Endothelial cell of umbilical vein (primary cell): ENCODE data around the gene DENND2C. TPM values are rescaled to one million over a fixed set of nuclear protein-coding genes. Genes with fewer than 3 reads are reported as not detected.

ENCODE experiments used
- BruUV-seq: library from RNA; stranded (reverse); fragments of 400-500 nt; replicated peaks from 2 replicates; lab custom pipeline; 2021; lab: Mats Ljungman, UMichigan
- CTCF ChIA-PET: fragments of 300-600, 350-600 bp; sonication (Branson Sonifier 250); formaldehyde crosslinking; loops from one replicate; lab custom pipeline; 2021; ENCODE audit warnings: antibody characterized with exemption, inconsistent platforms; lab: Charles Lee
- POLR2A ChIA-PET: fragments of 300-600, 350-600 bp; sonication (Branson Sonifier 250); formaldehyde crosslinking; loops from one replicate; lab custom pipeline; 2021; ENCODE audit warnings: antibody characterized with exemption, inconsistent platforms; lab: Charles Lee
- DNase-seq: peaks from one replicate; pipeline ENCODE4 v3.0.0-alpha.2; 2011; ENCODE audit warnings: low read depth, low spot score
- FAIRE-seq: peaks from 2 replicates; lab custom pipeline; 2011; peaks lifted over from hg19 to GRCh38; lab: Jason Lieb, UNC
- H2AFZ ChIP-seq: 2 replicates; pipeline ENCODE4 v1.6.0; 2012; ENCODE audit warnings: low read depth, low read length, control low read depth, inconsistent platforms
- H3K27ac ChIP-seq: 2 replicates; pipeline ENCODE4 v1.5.1; 2011; ENCODE audit warnings: low read depth, mild to moderate bottlenecking, control low read depth, low read length, moderate library complexity; ENCODE audit not compliant: insufficient read depth
- H3K27me3 ChIP-seq, 2 experiments: 2 replicates each; pipeline versions ENCODE4 v1.6.0 to v1.6.1; 2011; ENCODE audit warnings: low read length in 2 of 2, mixed read lengths in 1 of 2; ENCODE audit not compliant: control insufficient read depth in 2 of 2, insufficient read depth in 2 of 2
- H3K36me3 ChIP-seq, 2 experiments: 2 replicates in 1 of 2; 3 replicates in 1 of 2; pipeline ENCODE4 v1.5.1; 2011; ENCODE audit warnings: low read length in 2 of 2, mild to moderate bottlenecking in 1 of 2, moderate library complexity in 1 of 2; ENCODE audit not compliant: control insufficient read depth in 2 of 2, insufficient read depth in 2 of 2; ENCODE audit errors: extremely low read depth in 1 of 2
- H3K4me1 ChIP-seq: 3 replicates; pipeline ENCODE4 v1.5.1; 2011; ENCODE audit warnings: mild to moderate bottlenecking, low read length; ENCODE audit not compliant: control insufficient read depth, insufficient read depth; ENCODE audit errors: extremely low read depth
- H3K4me2 ChIP-seq: 2 replicates; pipeline ENCODE4 v1.6.1; 2011; ENCODE audit warnings: low read length, control low read depth, mixed read lengths; ENCODE audit not compliant: insufficient read depth
- H3K4me3 ChIP-seq, 3 experiments: fragments of 200-600 bp in 1 of 3; sonication (generic), shearing (Covaris generic) in 1 of 3; replicated peaks in 1 of 3; 2 replicates each; pipeline ENCODE4 v1.5.1; 2011 to 2016; ENCODE audit warnings: control low read depth in 3 of 3, low read length in 3 of 3, mild to moderate bottlenecking in 2 of 3, inconsistent platforms in 1 of 3, low read depth in 1 of 3, moderate library complexity in 1 of 3; ENCODE audit not compliant: insufficient read depth in 1 of 3
- H3K79me2 ChIP-seq: 2 replicates; pipeline ENCODE4 v1.6.0; 2012; ENCODE audit warnings: low read length, inconsistent platforms; ENCODE audit not compliant: control insufficient read depth, insufficient read depth
- H3K9ac ChIP-seq: replicated peaks from 2 replicates; pipeline ENCODE3; 2011; ENCODE audit warnings: low read length, control low read depth; ENCODE audit not compliant: insufficient read depth; ENCODE audit errors: extremely low read depth
- H3K9me1 ChIP-seq: replicated peaks from 3 replicates; pipeline ENCODE4 v1.6.0; 2011; ENCODE audit warnings: mild to moderate bottlenecking, low read length; ENCODE audit not compliant: control insufficient read depth, insufficient read depth; ENCODE audit errors: extremely low read depth
- H3K9me3 ChIP-seq: replicated peaks from 2 replicates; pipeline ENCODE4 v1.5.1; 2012; ENCODE audit warnings: low read length, inconsistent platforms; ENCODE audit not compliant: control insufficient read depth, insufficient read depth
- H4K20me1 ChIP-seq: replicated peaks from 2 replicates; pipeline ENCODE3; 2011; ENCODE audit warnings: mild to moderate bottlenecking, low read length; ENCODE audit not compliant: control insufficient read depth, insufficient read depth; ENCODE audit errors: extremely low read depth
- EZH2 ChIP-seq: IDR thresholded peaks from 2 replicates; pipeline ENCODE4 v1.6.1; 2012; ENCODE audit warnings: borderline replicate concordance, low read depth, mild to moderate bottlenecking, moderate library complexity, low read length, inconsistent platforms; ENCODE audit not compliant: severe bottlenecking
- FOS ChIP-seq: IDR thresholded peaks from 2 replicates; pipeline ENCODE4 v1.6.1; 2011; ENCODE audit warnings: mild to moderate bottlenecking, low read length, moderate library complexity, borderline replicate concordance; ENCODE audit not compliant: insufficient read depth
- GATA2 ChIP-seq: IDR thresholded peaks from 2 replicates; pipeline ENCODE4 v1.7.0; 2011; ENCODE audit warnings: low read depth, mild to moderate bottlenecking, moderate library complexity, mixed read lengths, low read length; ENCODE audit not compliant: insufficient read length, insufficient read depth
- JUN ChIP-seq: IDR thresholded peaks from 2 replicates; pipeline ENCODE4 v1.6.1; 2011; ENCODE audit warnings: borderline replicate concordance, low read depth; ENCODE audit not compliant: insufficient read length, insufficient read depth
- MYC ChIP-seq: IDR thresholded peaks from one replicate; pipeline ENCODE4 v1.6.1; 2011; ENCODE audit warnings: mild to moderate bottlenecking, low read depth, low read length
- POLR2A ChIP-seq: IDR thresholded peaks from 2 replicates; pipeline ENCODE4 v1.6.1; 2012; ENCODE audit warnings: low read depth, mild to moderate bottlenecking, control low read depth, low read length
- POLR2AphosphoS5 ChIP-seq: IDR thresholded peaks from 2 replicates; pipeline ENCODE4 v1.6.1; 2012; ENCODE audit warnings: low read depth, mild to moderate bottlenecking, control low read depth, low read length, moderate library complexity; ENCODE audit not compliant: insufficient read depth
- dilution Hi-C: fragments of 300-500 bp; cut with MboI; formaldehyde crosslinking; loops from one replicate; pipeline ENCODE4 v1.15.0; 2019; ENCODE audit warnings: low sequenced_read_pairs; ENCODE audit not compliant: extremely low pct_ligation_motif_present
- intact Hi-C: fragments of 100-400 bp; cut with micrococcal nuclease; formaldehyde crosslinking; loops from one replicate; pipeline ENCODE4 v1.10.0; 2022
- polyA plus RNA-seq, 4 experiments: library from polyadenylated mRNA; depleted of rRNA in 3 of 4; stranded (reverse) in 3 of 4; unstranded in 1 of 4; fragments of >200 nt; gene quantifications; 2 replicates each; pipeline versions ENCODE4 v1.2.1 to v1.2.3, GENCODE V29; 2011 to 2012; ENCODE audit warnings: missing spikeins in 1 of 4
- total RNA-seq: library from RNA; stranded (reverse); gene quantifications from 2 replicates; pipeline ENCODE4 v1.2.3, GENCODE V29; 2021
- TF ChIP-seq, protein P1 (sequence below), 2 donors: IDR thresholded peaks; 1 replicate in 1 of 2; 2 replicates in 1 of 2; pipeline ENCODE4 v1.5.1; 2011; ENCODE audit warnings: low read length in 2 of 2, mild to moderate bottlenecking in 2 of 2, moderate library complexity in 2 of 2, control low read depth in 1 of 2, inconsistent platforms in 1 of 2, low read depth in 1 of 2; ENCODE audit not compliant: insufficient read depth in 1 of 2; ENCODE audit errors: extremely low read depth in 1 of 2
- TF ChIP-seq, protein P2 (sequence below): IDR thresholded peaks from 2 replicates; pipeline ENCODE4 v1.6.1; 2011; ENCODE audit not compliant: insufficient read depth, insufficient read length

DENND2C gene
- total and polyA plus RNA-seq, 2 donors (not counting 3 experiments of a cell fraction or from before 2014, with no cell fraction given), result 0.12 to 0.22 TPM

DNA sequence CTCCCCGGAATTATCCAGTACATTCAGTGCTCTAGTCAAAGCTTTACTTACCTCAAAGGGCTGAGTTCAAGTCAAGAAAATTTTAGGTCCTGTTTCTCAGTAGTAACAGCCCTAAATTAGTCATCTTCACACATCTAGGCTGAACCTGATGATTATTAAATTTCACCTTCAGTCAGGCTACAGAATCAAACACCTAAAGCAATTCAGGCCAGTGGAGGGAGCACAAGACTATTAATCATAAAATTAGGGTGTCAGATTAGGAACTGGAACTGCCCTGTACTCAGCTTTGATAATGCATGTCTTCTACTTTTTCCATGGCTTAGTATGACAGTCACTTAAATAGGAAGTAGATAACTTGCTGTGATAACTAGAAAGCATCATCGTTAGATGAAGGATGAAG lies 60.0 kb downstream of the DENND2C start:
- H3K4me1 ChIP-seq, result no peaks in the 10 kb centered on the region
- TF ChIP-seq POLR2A (no peak), FOS (no peak), GATA2 (no peak), EZH2 (no peak), JUN (no peak), MYC (no peak), POLR2AphosphoS5 (no peak)
- TF ChIP-seq, protein P1, sequence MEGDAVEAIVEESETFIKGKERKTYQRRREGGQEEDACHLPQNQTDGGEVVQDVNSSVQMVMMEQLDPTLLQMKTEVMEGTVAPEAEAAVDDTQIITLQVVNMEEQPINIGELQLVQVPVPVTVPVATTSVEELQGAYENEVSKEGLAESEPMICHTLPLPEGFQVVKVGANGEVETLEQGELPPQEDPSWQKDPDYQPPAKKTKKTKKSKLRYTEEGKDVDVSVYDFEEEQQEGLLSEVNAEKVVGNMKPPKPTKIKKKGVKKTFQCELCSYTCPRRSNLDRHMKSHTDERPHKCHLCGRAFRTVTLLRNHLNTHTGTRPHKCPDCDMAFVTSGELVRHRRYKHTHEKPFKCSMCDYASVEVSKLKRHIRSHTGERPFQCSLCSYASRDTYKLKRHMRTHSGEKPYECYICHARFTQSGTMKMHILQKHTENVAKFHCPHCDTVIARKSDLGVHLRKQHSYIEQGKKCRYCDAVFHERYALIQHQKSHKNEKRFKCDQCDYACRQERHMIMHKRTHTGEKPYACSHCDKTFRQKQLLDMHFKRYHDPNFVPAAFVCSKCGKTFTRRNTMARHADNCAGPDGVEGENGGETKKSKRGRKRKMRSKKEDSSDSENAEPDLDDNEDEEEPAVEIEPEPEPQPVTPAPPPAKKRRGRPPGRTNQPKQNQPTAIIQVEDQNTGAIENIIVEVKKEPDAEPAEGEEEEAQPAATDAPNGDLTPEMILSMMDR (IDR thresholded peaks at IDR 0.05; ENCODE audit: extremely low read depth in 1 of 2, insufficient read depth in 1 of 2, low read depth in 1 of 2, low read length in 2 of 2), result no peak
- TF ChIP-seq, protein P2, sequence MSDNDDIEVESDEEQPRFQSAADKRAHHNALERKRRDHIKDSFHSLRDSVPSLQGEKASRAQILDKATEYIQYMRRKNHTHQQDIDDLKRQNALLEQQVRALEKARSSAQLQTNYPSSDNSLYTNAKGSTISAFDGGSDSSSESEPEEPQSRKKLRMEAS, result no peak
- no TSS peak for BruUV-seq
- H3K9me3 ChIP-seq, result no peaks in the 10 kb centered on the region
- H3K9ac ChIP-seq, result no peak overlapping the region
- no peak for DNase-seq
- no peaks in the 10 kb centered on the region for H3K79me2 ChIP-seq
- H3K4me2 ChIP-seq, result no peak overlapping the region
- intact Hi-C loops, result no loop called here
- no peaks in the 10 kb centered on the region for H3K36me3 ChIP-seq
- no peak for FAIRE-seq
- ChIA-PET CTCF (no interaction called here), POLR2A (no interaction called here)
- H4K20me1 ChIP-seq, result no peaks in the 10 kb centered on the region
- H3K27me3 ChIP-seq, result no peaks in the 10 kb centered on the region
- no peak overlapping the region for H3K27ac ChIP-seq
- no peaks in the 10 kb centered on the region for H3K9me1 ChIP-seq
- dilution Hi-C loops, result no loop called here
- H2AFZ ChIP-seq, result no peak overlapping the region
- no peak overlapping the region for H3K4me3 ChIP-seq
